Measurements from ENCODE around the gene CFAP100.

CFAP100 gene

DNA sequence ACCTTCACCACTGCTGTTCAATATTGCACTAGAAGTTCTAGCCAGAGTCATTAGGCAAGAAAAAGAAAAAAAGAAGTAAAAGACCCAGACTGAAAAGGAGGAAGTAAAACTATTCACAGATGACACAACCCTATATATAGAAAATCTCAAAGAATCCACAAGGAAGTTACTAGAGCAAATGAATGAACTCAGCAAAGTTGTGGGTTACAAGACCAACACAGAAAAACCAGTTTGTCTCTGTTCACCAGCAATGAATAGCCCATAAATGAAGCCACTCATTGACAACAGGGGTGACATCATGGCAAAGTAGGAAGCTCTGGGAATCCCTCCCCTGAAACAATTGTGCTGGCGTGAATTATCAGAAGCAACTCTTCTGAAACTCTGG is 4.6 kb downstream of the CFAP100 start:
- in situ Hi-C loops (cut with MboI; ENCODE audit: low sequenced_read_pairs), result no loop called here

DNA sequence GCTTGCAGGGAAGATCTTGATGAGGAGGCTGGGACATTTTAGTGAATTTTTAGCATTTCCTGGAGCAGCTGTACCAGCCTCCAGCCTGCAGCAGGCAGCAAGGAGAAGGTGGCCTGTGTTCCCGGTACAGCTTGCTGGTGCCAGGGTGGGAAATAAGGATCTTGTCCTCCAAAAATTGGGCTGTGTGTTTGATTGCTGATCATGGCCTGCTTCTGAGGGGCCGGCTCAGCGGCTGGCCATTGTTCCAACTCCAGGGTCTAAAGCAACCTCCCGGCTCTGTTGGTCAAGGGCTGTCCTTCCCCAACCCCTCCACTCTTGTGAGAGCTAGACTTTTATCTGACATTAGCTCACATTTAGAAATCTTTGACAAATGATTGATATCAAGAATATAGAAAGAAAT is 5.0 kb downstream of the CFAP100 start:
- in situ Hi-C loops (cut with MboI; ENCODE audit: low sequenced_read_pairs), result no loop called here

DNA sequence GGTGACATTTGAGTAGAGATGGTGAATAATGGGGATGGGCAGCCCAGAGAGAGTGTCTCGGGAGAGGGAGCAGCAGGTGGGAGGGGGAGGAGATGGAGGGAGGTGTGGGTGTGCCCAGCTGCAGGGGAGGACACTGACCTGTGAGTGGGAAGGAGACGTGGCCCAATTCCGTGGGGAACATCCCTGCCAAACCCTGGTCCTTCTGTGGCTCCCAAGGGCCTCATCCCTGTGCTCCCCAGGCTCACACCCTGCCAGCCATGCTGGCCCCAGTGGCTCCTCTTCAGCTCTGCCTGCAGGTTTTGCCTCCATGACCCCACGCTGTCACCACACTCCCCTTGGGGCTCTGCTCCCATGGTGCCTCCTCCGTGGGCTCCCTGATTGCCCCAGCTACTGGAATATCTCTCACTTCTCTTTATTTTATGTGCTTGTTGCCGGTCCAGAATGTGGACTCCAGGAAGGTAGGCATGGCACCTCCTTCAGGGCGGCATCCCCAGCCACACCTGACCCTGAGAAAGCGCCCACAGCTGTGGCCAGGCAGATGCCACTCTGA is 7.0 kb downstream of the CFAP100 start:
- in situ Hi-C loops (cut with MboI; ENCODE audit: low sequenced_read_pairs), result no loop called here

DNA sequence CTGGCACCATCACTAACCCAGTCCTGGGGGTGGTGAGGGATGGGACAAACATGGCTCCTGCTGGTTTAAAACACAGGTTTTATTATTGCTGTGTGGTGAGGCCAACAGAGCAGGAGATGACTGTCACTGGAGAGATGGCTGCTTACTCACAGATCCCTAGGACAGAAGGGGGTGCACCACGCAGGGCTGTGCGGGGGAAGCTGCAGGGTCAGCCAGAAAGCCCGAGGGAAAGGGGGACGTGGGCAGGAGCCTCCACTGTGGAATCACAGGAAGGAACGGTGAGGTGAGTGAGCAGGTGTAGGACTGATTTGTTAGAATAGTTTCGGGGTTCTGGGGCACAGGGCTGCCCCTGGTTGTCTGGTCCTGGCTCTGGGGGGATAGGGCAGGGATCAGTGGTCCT is 7.5 kb downstream of the CFAP100 start:
- in situ Hi-C loops (cut with MboI; ENCODE audit: low sequenced_read_pairs), result no loop called here

DNA sequence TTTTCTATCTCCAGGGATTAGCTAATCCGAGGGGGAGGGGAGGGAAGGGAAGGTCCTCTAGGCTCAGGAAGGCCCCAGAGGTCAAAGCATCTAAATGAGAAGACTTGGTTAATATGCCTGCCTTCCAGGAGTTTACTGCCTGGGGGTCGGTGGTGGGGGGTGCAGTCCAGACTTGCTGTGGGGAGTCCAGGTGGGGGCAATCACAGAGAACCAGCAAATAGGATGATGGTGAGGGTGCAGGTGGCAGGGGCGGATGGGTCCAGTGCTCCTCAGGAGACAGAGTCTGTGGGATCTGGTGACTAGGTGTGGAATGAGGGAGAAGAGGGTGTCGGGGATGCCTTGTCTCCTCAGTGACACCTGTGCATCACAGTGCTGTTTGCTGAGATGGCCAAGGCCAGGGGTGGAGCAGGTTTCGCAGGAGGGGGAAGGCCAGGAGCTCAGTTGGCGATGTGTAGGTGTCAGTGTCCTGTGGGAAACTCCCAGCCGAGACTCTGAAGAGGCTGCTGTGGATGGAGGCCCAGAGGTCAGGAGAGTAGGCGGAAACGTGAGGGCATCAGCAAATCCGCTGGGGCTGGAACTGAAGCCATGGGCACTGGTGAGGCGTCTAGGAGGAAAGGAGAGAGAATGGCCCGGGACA is 8.1 kb downstream of the CFAP100 start:
- in situ Hi-C loops (cut with MboI; ENCODE audit: low sequenced_read_pairs), result no loop called here

DNA sequence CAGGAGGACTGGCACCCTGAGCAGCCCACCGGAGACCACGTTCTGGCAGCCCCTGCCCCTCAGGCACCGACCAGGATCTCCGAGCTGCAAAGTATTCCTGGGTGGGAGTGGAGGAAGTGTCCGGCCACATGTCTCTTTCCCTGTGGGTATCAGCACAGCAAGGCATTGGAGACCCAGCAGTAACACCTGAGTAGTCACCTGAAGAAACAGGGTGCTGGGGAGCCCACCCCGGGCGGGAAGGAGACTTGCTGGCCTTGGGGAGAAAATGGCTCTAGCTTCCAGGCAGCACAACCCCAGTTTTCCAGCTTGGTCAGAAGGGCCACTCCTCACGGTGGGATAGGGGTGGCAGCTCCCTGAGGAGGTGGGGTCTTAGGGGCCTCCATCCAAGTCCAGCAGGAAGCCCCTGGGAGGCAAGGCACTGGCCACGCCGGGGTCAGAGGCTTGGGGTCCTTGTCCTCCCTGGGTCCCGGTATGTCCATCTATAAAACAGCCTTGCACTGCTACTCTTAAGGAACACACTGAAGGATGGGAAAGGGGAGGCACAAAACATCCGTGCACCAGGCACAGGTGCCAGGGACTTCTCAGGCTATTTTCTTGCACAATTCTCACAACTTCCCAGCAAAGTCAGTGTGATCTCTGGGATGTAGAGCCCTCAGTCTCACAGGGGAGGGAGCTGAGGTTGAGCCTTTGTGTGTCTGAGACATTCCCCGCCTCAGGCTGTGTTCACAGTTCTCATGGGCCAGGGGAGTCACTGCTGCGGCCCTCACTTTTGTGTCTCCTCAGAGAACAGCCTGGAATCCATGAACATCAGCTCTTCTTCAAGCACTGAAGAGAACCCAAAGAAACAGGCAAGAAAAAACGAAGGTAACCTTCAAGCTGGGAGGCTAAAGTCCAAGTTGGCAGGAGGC is 11.9 kb downstream of the CFAP100 start:
- in situ Hi-C loops (cut with MboI; ENCODE audit: low sequenced_read_pairs), result no loop called here

DNA sequence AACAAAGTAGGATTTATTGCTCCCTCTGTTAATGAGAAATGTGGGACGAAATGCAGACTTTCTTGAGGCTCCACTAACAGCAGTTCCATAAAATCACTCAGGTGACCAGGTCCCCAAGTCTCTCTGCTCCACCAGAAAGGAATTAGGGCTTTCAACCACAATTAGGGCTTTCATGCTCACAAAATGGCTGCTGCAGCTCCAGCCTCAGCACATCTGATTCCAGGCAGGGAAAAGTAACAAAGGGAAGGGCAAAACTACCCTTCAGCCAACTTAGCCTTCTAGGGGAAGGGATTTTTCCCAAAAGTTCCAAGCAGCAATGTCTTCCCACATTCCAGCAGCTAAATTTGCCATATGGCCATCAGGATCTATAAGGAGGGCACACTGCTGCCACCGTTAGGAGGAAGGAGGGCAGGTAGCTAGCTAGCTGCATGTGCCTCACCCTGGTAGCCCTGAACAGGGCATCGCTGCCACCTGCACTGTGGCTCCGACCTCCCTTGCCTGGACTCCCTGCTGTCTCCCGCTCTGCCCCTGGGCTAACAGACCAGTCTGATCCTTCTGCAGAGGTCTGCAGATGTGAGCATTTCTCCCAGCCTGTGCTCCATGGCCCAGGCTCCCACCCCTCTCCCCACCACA is 12.8 kb downstream of the CFAP100 start:
- in situ Hi-C loops (cut with MboI; ENCODE audit: low sequenced_read_pairs), result no loop called here

DNA sequence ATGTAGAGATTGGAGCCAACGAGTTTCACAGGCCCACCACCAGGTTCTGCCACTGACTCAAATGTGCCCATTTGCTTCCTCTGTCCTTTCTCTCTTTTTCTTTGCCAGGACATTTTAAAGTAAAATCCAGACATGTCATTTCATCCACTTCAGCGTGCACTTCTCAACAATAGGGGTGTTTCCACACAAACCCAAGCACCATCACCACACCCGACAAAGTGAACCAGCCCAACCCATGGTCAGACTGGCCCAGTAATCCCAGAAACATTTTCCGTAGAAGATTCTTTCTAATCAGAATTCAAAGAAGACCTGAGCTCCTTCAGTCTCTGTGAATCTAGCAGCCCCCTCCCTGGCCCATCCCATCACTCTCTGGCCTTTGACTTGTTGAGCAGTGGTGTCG is 13.4 kb downstream of the CFAP100 start:
- in situ Hi-C loops (cut with MboI; ENCODE audit: low sequenced_read_pairs), result no loop called here

DNA sequence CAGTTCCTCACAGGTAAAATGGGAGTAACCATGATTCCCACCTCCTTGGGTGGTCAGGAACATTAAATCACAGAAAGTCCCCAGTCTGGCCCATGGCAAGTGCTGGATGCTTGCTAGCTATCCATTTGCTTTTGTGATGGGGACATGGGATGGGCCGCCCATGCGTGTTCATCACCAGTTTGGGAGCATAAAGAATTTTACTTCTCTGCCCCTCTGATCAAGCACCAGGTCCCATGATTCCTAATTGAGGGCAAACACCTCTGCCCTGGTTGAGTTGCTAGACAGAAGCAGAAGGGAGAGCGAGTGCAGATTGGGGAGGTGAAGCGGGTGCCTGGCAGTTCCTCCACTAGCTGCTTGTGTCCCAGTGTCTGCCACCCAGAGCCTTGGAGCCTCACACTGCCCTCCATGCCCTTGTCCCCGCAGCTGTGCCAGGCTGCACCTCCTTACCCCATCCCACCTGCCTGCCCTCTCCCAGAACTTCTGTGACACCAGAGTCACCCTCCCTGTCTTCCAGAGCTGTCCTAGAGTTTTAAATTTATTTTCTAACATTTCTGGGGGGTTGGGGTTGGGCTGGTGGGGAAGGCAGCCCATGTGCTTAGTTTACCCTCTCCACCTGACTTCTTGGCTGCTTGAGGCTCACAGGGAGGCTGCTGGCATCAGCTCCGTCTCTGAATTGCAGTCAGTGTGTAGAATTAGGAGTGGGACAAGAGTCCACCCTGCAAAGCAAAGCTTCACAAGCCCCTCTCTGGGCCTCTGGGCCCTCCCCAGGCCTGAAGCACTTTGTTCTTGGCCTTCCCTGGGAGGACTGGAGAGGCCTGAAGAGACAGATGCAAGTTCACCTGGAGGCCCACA is 18.4 kb downstream of the CFAP100 start:
- in situ Hi-C loops (cut with MboI; ENCODE audit: low sequenced_read_pairs), result no loop called here

DNA sequence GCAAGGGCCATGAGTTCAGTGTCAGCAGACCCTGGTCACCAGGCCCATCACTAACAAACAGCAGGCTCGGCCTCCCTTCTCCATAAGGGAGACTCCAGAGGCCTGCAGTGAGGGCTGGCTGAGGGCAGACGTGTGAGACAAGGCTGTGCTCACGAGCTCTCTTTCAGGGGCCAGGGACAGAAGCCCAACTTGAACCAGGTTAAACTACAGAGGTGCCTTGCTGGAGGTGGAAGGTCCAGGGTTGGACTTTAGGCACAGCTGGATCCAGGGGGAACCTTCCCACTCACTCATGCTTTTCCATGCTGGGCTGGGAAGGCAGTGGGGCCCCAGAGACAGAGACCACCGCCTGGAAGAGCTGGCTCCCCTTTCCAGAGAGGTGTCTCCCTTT is 19.0 kb downstream of the CFAP100 start:
- in situ Hi-C loops (cut with MboI; ENCODE audit: low sequenced_read_pairs), result no loop called here

DNA sequence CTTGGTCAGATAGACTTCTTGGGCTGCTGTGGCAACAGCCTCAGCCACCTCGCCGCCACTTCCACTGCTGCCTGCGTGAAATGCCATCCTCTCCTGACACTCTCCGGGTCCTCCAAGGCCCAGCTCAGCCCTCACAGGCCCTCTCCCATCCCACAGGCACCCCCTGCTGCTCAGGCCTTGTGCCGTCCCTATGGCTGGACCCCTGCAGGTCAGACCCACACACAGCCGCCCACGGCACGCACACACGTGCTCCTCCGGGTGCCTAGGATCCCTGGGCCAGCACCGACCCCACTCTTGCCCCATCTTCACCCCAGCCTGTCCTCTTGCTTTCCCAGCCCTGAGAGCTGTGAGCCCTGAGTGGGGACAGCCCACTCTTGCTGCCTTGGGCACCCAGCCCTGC is 19.7 kb downstream of the CFAP100 start:
- in situ Hi-C loops (cut with MboI; ENCODE audit: low sequenced_read_pairs), result no loop called here

DNA sequence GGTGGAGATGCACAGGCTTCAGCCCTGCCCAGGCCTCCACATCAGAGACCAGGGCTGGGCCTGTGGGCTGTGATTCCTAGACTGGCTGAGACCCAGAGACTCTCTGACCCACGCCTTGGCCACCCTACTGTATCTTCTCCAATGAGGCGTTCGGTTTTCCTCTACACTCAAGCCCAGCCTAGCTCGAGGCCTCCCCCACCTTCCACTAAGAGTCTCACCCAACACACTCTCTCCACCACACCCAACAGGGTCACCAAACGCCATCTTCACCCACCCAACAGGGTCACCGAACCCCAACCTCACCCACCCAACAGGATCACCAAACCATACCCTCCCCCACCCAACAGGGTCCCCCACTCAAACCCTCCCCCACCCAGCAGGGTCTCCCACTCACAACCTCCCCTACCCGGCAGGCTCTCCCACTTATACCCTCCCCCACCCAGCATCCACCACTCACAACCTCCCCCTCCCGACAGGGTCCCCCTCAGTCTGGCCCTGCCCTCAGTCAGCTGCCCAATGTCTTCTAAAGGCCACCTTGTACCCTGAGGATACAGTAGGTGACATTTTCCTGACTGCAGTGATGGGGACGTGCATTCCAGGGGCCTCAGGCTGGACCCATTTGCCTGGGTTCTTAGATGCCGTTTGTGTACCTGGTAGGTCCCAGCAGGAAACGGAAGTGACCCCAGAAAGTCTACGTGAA is 20.4 kb downstream of the CFAP100 start:
- in situ Hi-C loops (cut with MboI; ENCODE audit: low sequenced_read_pairs), result no loop called here

DNA sequence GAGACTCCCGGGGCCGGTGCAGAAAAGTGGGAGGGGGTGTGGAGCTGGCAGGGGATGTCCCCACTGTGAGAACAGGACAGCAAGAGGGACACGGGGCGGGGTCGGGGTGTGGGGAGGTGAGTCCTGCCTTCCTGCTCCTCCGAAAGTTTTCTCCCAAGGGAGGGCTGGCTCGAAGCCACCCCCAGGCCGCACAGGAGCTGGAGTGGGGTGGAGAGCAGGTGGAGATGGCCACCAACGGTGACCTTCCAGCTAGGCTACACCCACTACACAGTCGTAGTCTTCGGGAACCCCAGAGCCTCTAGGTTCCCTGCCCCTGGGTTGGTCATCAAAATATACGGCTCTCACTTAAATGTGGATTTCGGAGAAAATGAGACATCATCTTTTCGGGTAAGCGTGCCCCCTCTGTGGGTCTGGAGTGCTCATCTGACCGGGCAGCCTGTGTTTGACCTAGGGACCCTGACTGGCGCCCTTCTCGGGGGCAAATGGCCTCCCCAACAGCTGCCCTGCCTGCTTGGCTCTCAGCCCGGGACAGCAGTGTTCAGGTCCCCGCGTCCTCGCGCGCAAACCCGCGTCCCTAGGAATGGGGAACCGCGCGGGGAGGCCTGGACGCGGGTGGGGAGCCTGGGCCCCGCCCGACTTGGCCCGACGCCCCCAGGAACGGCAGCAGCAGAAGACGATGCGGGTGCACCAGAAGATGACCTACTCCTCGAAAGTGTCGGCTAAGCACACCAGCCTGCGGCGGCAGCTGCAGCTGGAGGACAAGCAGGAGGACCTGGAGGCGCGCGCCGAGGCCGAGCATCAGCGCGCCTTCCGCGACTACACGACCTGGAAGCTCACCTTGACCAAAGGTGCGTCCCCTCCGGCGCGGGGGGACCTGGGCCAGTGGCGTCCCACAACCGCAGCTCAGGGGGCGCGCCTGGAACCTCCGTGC is 21.2 kb downstream of the CFAP100 start:
- in situ Hi-C loops (cut with MboI; ENCODE audit: low sequenced_read_pairs), result no loop called here

DNA sequence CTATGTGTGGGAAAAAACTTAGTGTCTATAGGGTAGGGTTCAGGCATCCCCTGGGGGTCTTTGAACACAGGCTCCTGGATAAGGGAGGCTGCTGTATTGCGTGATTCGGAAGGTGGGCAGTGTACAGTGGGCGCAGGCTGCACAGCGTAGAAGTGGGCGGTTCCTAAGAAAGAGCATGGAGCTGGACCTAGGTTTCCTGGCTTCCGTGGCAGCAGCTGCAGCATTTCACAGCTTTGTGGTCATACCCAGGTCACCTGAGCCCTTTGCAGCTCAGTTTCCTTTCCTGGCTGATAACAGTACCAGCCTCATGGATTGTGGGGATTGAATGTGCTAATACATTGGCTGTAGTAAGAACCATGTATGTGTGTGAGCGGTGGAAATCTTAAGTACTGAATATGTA is 22.2 kb downstream of the CFAP100 start:
- in situ Hi-C loops (cut with MboI; ENCODE audit: low sequenced_read_pairs), result no loop called here

DNA sequence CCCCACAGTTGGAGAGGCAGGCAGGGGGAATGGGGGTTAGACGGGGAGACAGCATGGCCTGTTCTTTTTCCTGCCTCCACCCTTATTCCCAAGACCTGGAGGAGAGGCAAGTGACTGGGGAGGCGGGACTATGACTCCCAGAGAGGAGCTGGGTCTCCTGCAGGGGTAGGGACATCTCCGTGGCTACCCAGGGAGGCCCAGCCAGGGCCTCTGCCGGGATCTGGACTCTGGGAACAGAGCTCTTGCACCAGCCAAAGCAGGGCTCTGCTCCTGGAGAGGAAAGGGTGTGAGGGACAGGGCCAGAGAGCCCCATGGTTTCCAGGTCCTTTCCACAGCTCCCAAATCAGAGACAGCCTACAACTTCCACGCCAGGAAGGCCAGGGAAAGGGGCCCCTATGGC is 22.8 kb downstream of the CFAP100 start:
- in situ Hi-C loops (cut with MboI; ENCODE audit: low sequenced_read_pairs), result no loop called here

DNA sequence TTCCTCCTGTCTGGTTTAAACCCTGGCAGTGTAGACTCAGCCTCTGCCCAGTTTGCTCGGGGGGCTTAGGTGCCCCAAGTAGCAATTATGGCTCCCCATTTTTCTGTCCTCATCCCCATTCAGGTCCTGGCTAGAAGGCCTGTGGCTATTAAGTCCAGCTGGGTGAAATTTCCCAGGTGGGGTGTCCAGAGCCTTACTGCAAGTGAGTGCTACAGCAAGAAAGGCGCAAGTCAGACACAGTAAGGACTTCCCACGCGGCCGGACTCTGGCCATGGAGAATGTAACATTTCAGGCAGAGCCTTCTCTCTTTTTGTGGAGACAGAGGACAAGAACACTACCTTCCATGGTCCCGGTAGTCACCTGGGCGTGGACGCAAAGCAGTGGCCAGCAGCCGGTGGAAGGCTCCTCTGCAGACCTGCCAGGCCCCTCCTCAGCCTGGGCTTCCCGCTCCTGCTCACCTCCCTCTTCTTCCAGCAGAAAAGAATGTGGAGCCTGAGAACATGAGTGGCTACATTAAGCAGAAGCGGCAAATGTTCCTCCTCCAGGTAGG is 23.3 kb downstream of the CFAP100 start:
- in situ Hi-C loops (cut with MboI; ENCODE audit: low sequenced_read_pairs), result no loop called here

DNA sequence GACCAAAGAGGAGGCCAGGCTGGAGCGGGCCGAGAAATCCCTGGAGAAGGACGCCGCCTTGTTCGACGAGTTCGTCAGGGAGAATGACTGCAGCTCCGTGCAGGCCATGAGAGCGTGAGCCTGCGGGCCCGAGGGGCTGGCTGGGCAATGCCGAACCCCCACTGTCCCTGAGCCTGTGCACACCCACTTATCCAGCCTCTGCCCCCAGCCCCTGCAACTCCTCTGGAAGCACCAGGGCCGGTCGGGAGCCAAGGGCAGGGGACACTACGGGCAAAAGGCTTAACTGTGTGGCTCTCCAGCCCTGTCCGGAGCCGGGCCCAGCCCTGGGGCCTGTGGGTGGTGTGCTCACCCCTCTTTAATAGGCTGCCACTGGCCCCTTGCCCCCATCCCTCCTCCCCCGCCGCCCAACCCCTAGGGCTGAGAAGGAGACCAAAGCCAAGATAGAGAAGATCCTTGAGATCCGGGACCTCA is 24.0 kb downstream of the CFAP100 start:
- in situ Hi-C loops (cut with MboI; ENCODE audit: low sequenced_read_pairs), result no loop called here

DNA sequence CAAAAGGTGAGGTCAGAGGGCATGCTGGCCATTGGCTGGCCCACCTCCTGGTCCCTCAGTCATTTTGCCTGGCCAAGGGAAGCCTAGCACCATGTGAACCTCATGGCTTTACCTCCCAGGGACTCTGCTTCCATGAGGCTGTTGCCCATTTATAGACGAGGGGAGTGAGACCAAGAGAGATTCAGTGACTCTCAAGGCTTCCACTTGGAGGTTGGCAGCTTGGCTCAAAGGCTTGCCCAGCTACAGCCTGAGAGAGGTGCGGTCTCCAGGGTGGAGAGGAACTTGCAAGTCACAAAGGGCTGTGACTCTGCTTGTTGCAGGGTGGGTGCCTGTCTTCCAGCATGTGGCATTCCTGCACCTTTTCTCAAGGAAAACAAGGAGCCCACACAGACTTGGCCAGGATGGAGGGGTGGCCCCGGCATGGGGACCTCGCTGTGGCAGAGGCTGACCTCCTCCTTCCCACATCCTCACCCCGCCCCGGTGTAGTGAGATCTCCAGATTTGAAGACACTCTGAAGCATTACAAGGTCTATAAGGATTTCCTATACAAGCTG is 24.5 kb downstream of the CFAP100 start:
- in situ Hi-C loops (cut with MboI; ENCODE audit: low sequenced_read_pairs), result no loop called here

Data from HL-60/S4 treated with phorbol 12-myristate 13-acetate at 8.2 ng/mL for 4 days and 3 days (cell line).